OCI-LY7 (cell line): ENCODE measurements around the gene AKT1. TPM values are rescaled to one million over a fixed set of nuclear protein-coding genes. Genes with fewer than 3 reads are reported as not detected.
"Not testable (repeated sequence)": the region's sequence is repeated elsewhere in the genome, so short reads cannot be mapped to it uniquely, and the experiment has no call there.

ENCODE experiments used
- BruUV-seq: library from RNA; stranded (reverse); fragments of 400-500 nt; replicated peaks from 2 replicates; lab custom pipeline; 2021; lab: Mats Ljungman, UMichigan
- CTCF ChIA-PET: fragments of 300-600 bp; sonication (Branson Sonifier 250); formaldehyde crosslinking; loops from one replicate; lab custom pipeline; 2022; ENCODE audit warnings: antibody characterized with exemption; ENCODE audit not compliant: unreplicated experiment; lab: Charles Lee
- POLR2A ChIA-PET: fragments of 300-600 bp; sonication (Branson Sonifier 250); formaldehyde crosslinking; loops from one replicate; lab custom pipeline; 2022; ENCODE audit warnings: antibody characterized with exemption; lab: Charles Lee
- DNase-seq: peaks from one replicate; pipeline ENCODE4 v3.0.0-alpha.2; 2015; ENCODE audit warnings: low spot score
- H2AFZ ChIP-seq: fragments of 200-600 bp; sonication (generic), shearing (Covaris generic); 2 replicates; pipeline ENCODE4 v1.6.1; 2014; ENCODE audit warnings: mild to moderate bottlenecking, antibody characterized with exemption, low read length, moderate library complexity
- H3K27ac ChIP-seq: fragments of 200-600 bp; sonication (generic); 2 replicates; pipeline ENCODE4 v1.5.1; 2014; ENCODE audit warnings: mixed run types, low read depth, mild to moderate bottlenecking, moderate library complexity, low read length, inconsistent platforms; ENCODE audit not compliant: poor library complexity, severe bottlenecking
- H3K36me3 ChIP-seq: fragments of 200-600 bp; sonication (generic); 2 replicates; pipeline ENCODE4 v1.6.1; 2014; ENCODE audit warnings: mild to moderate bottlenecking, antibody characterized with exemption, low read length, moderate library complexity, mixed read lengths; ENCODE audit not compliant: insufficient read depth
- H3K4me1 ChIP-seq: fragments of 200-600 bp; sonication (generic); 2 replicates; pipeline ENCODE4 v1.5.1; 2014; ENCODE audit warnings: mild to moderate bottlenecking, low read length; ENCODE audit not compliant: insufficient read depth, poor library complexity, severe bottlenecking
- H3K4me2 ChIP-seq: fragments of 200-600 bp; sonication (generic); 2 replicates; pipeline ENCODE4 v1.6.1; 2014; ENCODE audit warnings: mild to moderate bottlenecking, low read length
- H3K4me3 ChIP-seq: fragments of 200-600 bp; sonication (generic); 2 replicates; pipeline ENCODE4 v1.5.1; 2014; ENCODE audit warnings: mild to moderate bottlenecking, low read depth, low read length; ENCODE audit not compliant: poor library complexity, severe bottlenecking
- H3K79me2 ChIP-seq: fragments of 200-600 bp; sonication (generic); 2 replicates; pipeline ENCODE4 v1.6.1; 2016; ENCODE audit warnings: low read depth, mild to moderate bottlenecking, low read length, moderate library complexity, mixed read lengths; ENCODE audit not compliant: insufficient read depth
- H3K9me2 ChIP-seq: fragments of 200-600 bp; sonication (generic); 2 replicates; pipeline ENCODE4 v1.6.1; 2016; ENCODE audit warnings: mild to moderate bottlenecking, low read length, mixed read lengths; ENCODE audit not compliant: insufficient read depth
- H3K9me3 ChIP-seq: fragments of 200-600 bp; sonication (generic); 2 replicates; pipeline ENCODE4 v1.6.1; 2014; ENCODE audit warnings: mild to moderate bottlenecking, mixed run types, low read length, mixed read lengths
- H4K20me1 ChIP-seq: fragments of 200-600 bp; sonication (generic); 2 replicates; pipeline ENCODE4 v1.6.1; 2014; ENCODE audit warnings: mild to moderate bottlenecking, antibody characterized with exemption, low read length, moderate library complexity, mixed read lengths; ENCODE audit not compliant: insufficient read depth
- CTCF ChIP-seq: fragments of 200-600 bp; sonication (generic); conservative IDR thresholded peaks from 2 replicates; pipeline ENCODE4 v1.5.1; 2014; ENCODE audit warnings: mild to moderate bottlenecking, antibody characterized with exemption, low read length, moderate library complexity, mixed read lengths
- EZH2phosphoT487 ChIP-seq: fragments of 200-600 bp; sonication (generic); IDR thresholded peaks from 2 replicates; pipeline ENCODE4 v1.6.1; 2018; ENCODE audit warnings: low read depth, borderline replicate concordance, mild to moderate bottlenecking, mixed run types, antibody characterized with exemption, low read length, moderate library complexity, mixed read lengths
- intact Hi-C: fragments of 100-400 bp; cut with micrococcal nuclease; formaldehyde crosslinking; loops from one replicate; pipeline ENCODE4 v1.10.0; 2022; ENCODE audit not compliant: unreplicated experiment
- total RNA-seq, 2 experiments: library from RNA; depleted of rRNA in 1 of 2; stranded (reverse); fragments of >200 nt in 1 of 2; shearing (Covaris generic) in 1 of 2; gene quantifications; 2 replicates each; pipeline ENCODE4 v1.2.3, GENCODE V29; 2014 to 2022

Gene AKT1
- total RNA-seq, 2 experiments from 2014 or later = 75.4 to 108 TPM

- Histone ChIP-seq H3K9me3 (no peaks in the 10 kb centered on the region), H4K20me1 (no peaks in the 10 kb centered on the region), H3K36me3 (no peaks in the 10 kb centered on the region), H2AFZ (no peak overlapping the region), H3K9me2 (no peaks in the 10 kb centered on the region), H3K79me2 (no peaks in the 10 kb centered on the region), H3K4me2 (no peak overlapping the region), H3K4me1 (no peaks in the 10 kb centered on the region), H3K4me3 (no peak overlapping the region), H3K27ac (no peak overlapping the region)
- no peak for DNase-seq
- ChIA-PET CTCF (no interaction called here), POLR2A (no interaction called here)
- intact Hi-C loops = no loop called here
- TF ChIP-seq EZH2phosphoT487 (no peak), CTCF (no peak)
- BruUV-seq = no TSS peak
Measured at GRCh38 chr14:104843006-104843405, 47.5 kb upstream of the AKT1 start.

GRCh38 chr14:104841730-104842129, 46.2 kb upstream of the AKT1 start:
- CTCF ChIA-PET = no interaction called here
- no peaks in the 10 kb centered on the region for H4K20me1 ChIP-seq
- no peaks in the 10 kb centered on the region for H3K4me1 ChIP-seq
- no peaks in the 10 kb centered on the region for H3K9me3 ChIP-seq
- H3K4me2 ChIP-seq = no peak overlapping the region
- intact Hi-C loops = no loop called here
- no peak overlapping the region for H2AFZ ChIP-seq
- no peak overlapping the region for H3K4me3 ChIP-seq
- POLR2A ChIA-PET = no interaction called here
- no peak overlapping the region for H3K27ac ChIP-seq
- no peaks in the 10 kb centered on the region for H3K36me3 ChIP-seq
- no TSS peak for BruUV-seq
- no peaks in the 10 kb centered on the region for H3K9me2 ChIP-seq
- no peaks in the 10 kb centered on the region for H3K79me2 ChIP-seq
- no peak for TF ChIP-seq EZH2phosphoT487
- no peak for TF ChIP-seq CTCF
- DNase-seq = no peak

GRCh38 chr14:104836171-104836935, 40.8 kb upstream of the AKT1 start:
- DNase-seq, H3K9me3 ChIP-seq, H4K20me1 ChIP-seq, H3K79me2 ChIP-seq, H3K9me2 ChIP-seq, intact Hi-C loops, H3K4me2 ChIP-seq, H3K27ac ChIP-seq, POLR2A ChIA-PET, H3K36me3 ChIP-seq, BruUV-seq, H3K4me1 ChIP-seq, H2AFZ ChIP-seq, H3K4me3 ChIP-seq, CTCF ChIA-PET: not testable (repeated sequence)
